SK-N-MC (cell line): ENCODE results near the gene CGRRF1.

ENCODE experiments used
- DNase-seq: peaks from one replicate; pipeline ENCODE4 v3.0.0-alpha.2; 2011; ENCODE audit warnings: low read depth, low spot score
- H3K27ac ChIP-seq: fragments of 200-600 bp; sonication (generic); 2 replicates; pipeline ENCODE4 v1.5.1; 2016; ENCODE audit warnings: mixed run types
- H3K36me3 ChIP-seq: fragments of 200-600 bp; sonication (generic); 2 replicates; pipeline ENCODE4 v1.6.1; 2017; ENCODE audit warnings: antibody characterized with exemption, low read length, mixed read lengths; ENCODE audit not compliant: insufficient read depth
- H3K4me3 ChIP-seq: fragments of 200-600 bp; sonication (generic); 2 replicates; pipeline ENCODE4 v1.5.1; 2016
- H3K9ac ChIP-seq: fragments of 200-600 bp; sonication (generic); 2 replicates; pipeline ENCODE4 v1.8.0; 2017; ENCODE audit warnings: mixed run types, mixed read lengths; ENCODE audit not compliant: insufficient read length
- H3K9me3 ChIP-seq: fragments of 200-600 bp; sonication (generic); 2 replicates; pipeline ENCODE4 v1.6.1; 2017; ENCODE audit warnings: low read depth, mild to moderate bottlenecking, antibody characterized with exemption, low read length, moderate library complexity, mixed read lengths
- EZH2 ChIP-seq: fragments of 200-600 bp; sonication (generic); IDR thresholded peaks from one replicate; pipeline ENCODE4 v1.6.1; 2017; ENCODE audit warnings: antibody characterized with exemption
- FOXP2 ChIP-seq: optimal IDR thresholded peaks from 2 replicates; pipeline ENCODE3; 2011; ENCODE audit warnings: mild to moderate bottlenecking, moderate library complexity; ENCODE audit not compliant: insufficient read depth; ENCODE audit errors: extremely low read length, control extremely low read depth
- POLR2AphosphoS5 ChIP-seq: IDR thresholded peaks from 2 replicates; pipeline ENCODE4 v1.6.1; 2012; ENCODE audit warnings: mild to moderate bottlenecking, low read depth, low read length, borderline replicate concordance

CGRRF1 gene

GRCh38 chr14:54509546-54510501, at the start of gene CGRRF1:
Gene CGRRF1, plus strand, starts transcription at chr14:54509906. Its CDS starts 54 bp downstream, at chr14:54509960.
- H3K9me3 ChIP-seq: no peaks in the 10 kb centered on the region
- H3K27ac ChIP-seq: no peak within 1 kb of the TSS
- H3K4me3 ChIP-seq: peak within 1 kb of the TSS; percentile 89
- peak within 1 kb of the TSS; percentile 60 for H3K9ac ChIP-seq
- peak; percentile 62; the same call in 1 of the 2 replicates for TF ChIP-seq POLR2AphosphoS5
- no peak for TF ChIP-seq FOXP2
- no peak for TF ChIP-seq EZH2
- no peak for DNase-seq
- no peaks in the 10 kb centered on the region for H3K36me3 ChIP-seq

GRCh38 chr14:54462048-54462447, 47.7 kb upstream of the CGRRF1 start:
- DNase-seq: no peak
- H3K27ac ChIP-seq: no peak overlapping the region

GRCh38 chr14:54465654-54466053, 44.1 kb upstream of the CGRRF1 start:
- Histone ChIP-seq H3K4me3 (no peak overlapping the region), H3K9ac (no peak overlapping the region), H3K27ac (no peak overlapping the region), H3K36me3 (no peaks in the 10 kb centered on the region), H3K9me3 (no peaks in the 10 kb centered on the region)
- DNase-seq: no peak
- TF ChIP-seq EZH2: no peak
- TF ChIP-seq FOXP2: no peak
- TF ChIP-seq POLR2AphosphoS5: no peak

More at GRCh38 chr14:54462048-54462447, 47.7 kb upstream of the CGRRF1 start:
- H3K4me3 ChIP-seq: no peak overlapping the region
- no peaks in the 10 kb centered on the region for H3K36me3 ChIP-seq
- TF ChIP-seq POLR2AphosphoS5: no peak
- TF ChIP-seq EZH2: no peak
- TF ChIP-seq FOXP2: no peak
- H3K9me3 ChIP-seq: no peaks in the 10 kb centered on the region
- H3K9ac ChIP-seq: no peak overlapping the region

GRCh38 chr14:54467280-54467679, 42.4 kb upstream of the CGRRF1 start:
- Histone ChIP-seq H3K4me3 (no peak overlapping the region), H3K9ac (no peak overlapping the region), H3K9me3 (no peaks in the 10 kb centered on the region), H3K27ac (no peak overlapping the region), H3K36me3 (no peaks in the 10 kb centered on the region)
- TF ChIP-seq EZH2: no peak
- no peak for TF ChIP-seq FOXP2
- TF ChIP-seq POLR2AphosphoS5: no peak
- DNase-seq: no peak

- H3K9ac ChIP-seq: no peak overlapping the region
- TF ChIP-seq FOXP2 (no peak), EZH2 (no peak), POLR2AphosphoS5 (no peak)
Measured at GRCh38 chr14:54470701-54471100, 39.0 kb upstream of the CGRRF1 start.

GRCh38 chr14:54471641-54472040, 38.1 kb upstream of the CGRRF1 start:
- Histone ChIP-seq H3K36me3 (peaks cover 10% of the 10 kb centered on the region), H3K9ac (no peak overlapping the region), H3K9me3 (no peaks in the 10 kb centered on the region), H3K27ac (no peak overlapping the region), H3K4me3 (peak overlapping the region; percentile 62; the same call in 1 of the 2 replicates)
- no peak for DNase-seq
- no peak for TF ChIP-seq POLR2AphosphoS5
- no peak for TF ChIP-seq EZH2
- no peak for TF ChIP-seq FOXP2

More at GRCh38 chr14:54470701-54471100, 39.0 kb upstream of the CGRRF1 start:
- Histone ChIP-seq H3K36me3 (peaks cover 8% of the 10 kb centered on the region), H3K9me3 (no peaks in the 10 kb centered on the region), H3K27ac (no peak overlapping the region), H3K4me3 (no peak overlapping the region)
- DNase-seq: no peak

GRCh38 chr14:54472315-54472714, 37.4 kb upstream of the CGRRF1 start:
- peak; percentile 67 for DNase-seq
- Histone ChIP-seq H3K4me3 (peak overlapping the region; percentile 62), H3K9me3 (no peaks in the 10 kb centered on the region), H3K27ac (peak overlapping the region; percentile 88; the same call in 1 of the 2 replicates), H3K36me3 (peaks cover 16% of the 10 kb centered on the region), H3K9ac (no peak overlapping the region)
- TF ChIP-seq POLR2AphosphoS5 (peak; percentile 41; the same call in 1 of the 2 replicates), EZH2 (no peak)

- no peak for TF ChIP-seq POLR2AphosphoS5
- no peak for DNase-seq
- Histone ChIP-seq H3K9me3 (no peaks in the 10 kb centered on the region), H3K27ac (no peak overlapping the region), H3K36me3 (peaks cover 26% of the 10 kb centered on the region), H3K9ac (no peak overlapping the region), H3K4me3 (no peak overlapping the region)
Measured at GRCh38 chr14:54474232-54474793, 35.4 kb upstream of the CGRRF1 start.
